Measurements from ENCODE around the gene EGR4. TPM values are rescaled to one million over a fixed set of nuclear protein-coding genes. Genes with fewer than 3 reads are reported as not detected.

The EGR4 gene
- total and polyA plus RNA-seq, 4 donors = 0.02 TPM; not detected in 3

- Histone ChIP-seq H3K36me3 (ENCODE audit: control insufficient read depth in 4 of 4, insufficient read depth in 3 of 4, low read depth in 1 of 4, low read length in 3 of 4) (peaks cover 7 to 48% (median 30%) of the 10 kb centered on the region in 4 donors), H3K9me3 (ENCODE audit: control insufficient read depth in 4 of 4, low read length in 3 of 4) (no peaks in the 10 kb centered on the region), H3K9ac (ENCODE audit: low read depth in 1 of 2, low read length in 2 of 2) (no peak overlapping the region), H3K4me1 (ENCODE audit: control insufficient read depth in 4 of 4, insufficient read depth in 4 of 4, low read length in 3 of 4) (no peaks in the 10 kb centered on the region), H3K27ac (ENCODE audit: low read depth in 1 of 2, low read length in 2 of 2) (no peak overlapping the region), H3K4me3 (ENCODE audit: low read depth in 1 of 3, low read length in 3 of 3) (no peak overlapping the region), H3K27me3 (ENCODE audit: control insufficient read depth in 4 of 4, insufficient read depth in 4 of 4, low read length in 3 of 4) (no peaks in the 10 kb centered on the region)
- DNase-seq (ENCODE audit: low spot score) = no peak
- TF ChIP-seq CTCF (IDR thresholded peaks at IDR 0.05; ENCODE audit: low read depth, low read length, missing input control) = no peak
- 96% methylated on average over 7 of the region's 7 CpGs for WGBS
Measured at GRCh38 chr2:73254343-73255006, 38.9 kb downstream of the EGR4 start.

- H3K36me3 ChIP-seq (ENCODE audit: control insufficient read depth in 4 of 4, insufficient read depth in 3 of 4, low read depth in 1 of 4, low read length in 3 of 4) = peaks cover 8 to 53% (median 34%) of the 10 kb centered on the region in 4 donors
- H3K27ac ChIP-seq (ENCODE audit: low read depth in 1 of 2, low read length in 2 of 2) = no peak overlapping the region
- no peak overlapping the region for H3K9ac ChIP-seq (ENCODE audit: low read depth in 1 of 2, low read length in 2 of 2)
- WGBS = 95% methylated on average over 3 of the region's 3 CpGs
- H3K4me1 ChIP-seq (ENCODE audit: control insufficient read depth in 4 of 4, insufficient read depth in 4 of 4, low read length in 3 of 4) = no peaks in the 10 kb centered on the region
- DNase-seq (ENCODE audit: low spot score) = no peak
- no peaks in the 10 kb centered on the region for H3K27me3 ChIP-seq (ENCODE audit: control insufficient read depth in 4 of 4, insufficient read depth in 4 of 4, low read length in 3 of 4)
- no peak for TF ChIP-seq HNF4G (IDR thresholded peaks at IDR 0.05)
- TF ChIP-seq, protein P1, sequence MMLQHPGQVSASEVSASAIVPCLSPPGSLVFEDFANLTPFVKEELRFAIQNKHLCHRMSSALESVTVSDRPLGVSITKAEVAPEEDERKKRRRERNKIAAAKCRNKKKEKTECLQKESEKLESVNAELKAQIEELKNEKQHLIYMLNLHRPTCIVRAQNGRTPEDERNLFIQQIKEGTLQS (IDR thresholded peaks at IDR 0.05) = no peak
- no peak for TF ChIP-seq MAX (IDR thresholded peaks at IDR 0.05)
- no peaks in the 10 kb centered on the region for H3K9me3 ChIP-seq (ENCODE audit: control insufficient read depth in 4 of 4, low read length in 3 of 4)
- no peak overlapping the region for H3K4me3 ChIP-seq (ENCODE audit: low read depth in 1 of 3, low read length in 3 of 3)
Measured at GRCh38 chr2:73253901-73254300, 39.4 kb downstream of the EGR4 start.

DNA sequence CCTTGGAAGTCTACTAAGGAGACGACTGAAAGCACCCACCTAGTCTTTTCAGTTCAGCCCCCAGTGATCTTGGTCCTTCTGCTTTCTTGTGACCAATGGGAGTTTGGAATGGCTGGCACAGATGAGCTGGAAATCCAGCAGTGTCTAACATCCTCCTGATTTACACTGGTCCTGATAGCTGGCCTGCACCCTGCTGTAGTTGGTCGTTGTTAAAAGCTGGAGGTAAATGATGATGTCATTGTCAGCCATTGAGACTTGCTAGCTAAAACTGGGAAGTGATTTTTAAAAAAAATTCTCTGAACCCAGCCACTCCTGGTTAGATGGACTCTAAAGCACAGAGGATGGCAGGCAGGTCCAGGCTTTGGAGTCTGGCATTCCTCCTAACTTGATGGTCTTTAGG is 39.9 kb downstream of the EGR4 start:
- peaks cover 9 to 58% (median 39%) of the 10 kb centered on the region in 4 donors for H3K36me3 ChIP-seq (ENCODE audit: control insufficient read depth in 4 of 4, insufficient read depth in 3 of 4, low read depth in 1 of 4, low read length in 3 of 4)
- no peaks in the 10 kb centered on the region for H3K4me1 ChIP-seq (ENCODE audit: control insufficient read depth in 4 of 4, insufficient read depth in 4 of 4, low read length in 3 of 4)
- no peaks in the 10 kb centered on the region for H3K9me3 ChIP-seq (ENCODE audit: control insufficient read depth in 4 of 4, low read length in 3 of 4)
- no peaks in the 10 kb centered on the region for H3K27me3 ChIP-seq (ENCODE audit: control insufficient read depth in 4 of 4, insufficient read depth in 4 of 4, low read length in 3 of 4)
- no peak for DNase-seq (ENCODE audit: low spot score)
- no peak overlapping the region for H3K27ac ChIP-seq (ENCODE audit: low read depth in 1 of 2, low read length in 2 of 2)
- no peak overlapping the region for H3K4me3 ChIP-seq (ENCODE audit: low read depth in 1 of 3, low read length in 3 of 3)
- 83% methylated on average over 2 of the region's 2 CpGs for WGBS
- TF ChIP-seq GABPA (IDR thresholded peaks at IDR 0.05 in 1 of 2, conservative IDR thresholded peaks at IDR 0.05 in 1 of 2) (no peak), HNF4G (IDR thresholded peaks at IDR 0.05) (no peak), MAX (IDR thresholded peaks at IDR 0.05) (no peak), SP1 (IDR thresholded peaks at IDR 0.05) (no peak), JUND (IDR thresholded peaks at IDR 0.05) (no peak)
- TF ChIP-seq, protein P2, sequence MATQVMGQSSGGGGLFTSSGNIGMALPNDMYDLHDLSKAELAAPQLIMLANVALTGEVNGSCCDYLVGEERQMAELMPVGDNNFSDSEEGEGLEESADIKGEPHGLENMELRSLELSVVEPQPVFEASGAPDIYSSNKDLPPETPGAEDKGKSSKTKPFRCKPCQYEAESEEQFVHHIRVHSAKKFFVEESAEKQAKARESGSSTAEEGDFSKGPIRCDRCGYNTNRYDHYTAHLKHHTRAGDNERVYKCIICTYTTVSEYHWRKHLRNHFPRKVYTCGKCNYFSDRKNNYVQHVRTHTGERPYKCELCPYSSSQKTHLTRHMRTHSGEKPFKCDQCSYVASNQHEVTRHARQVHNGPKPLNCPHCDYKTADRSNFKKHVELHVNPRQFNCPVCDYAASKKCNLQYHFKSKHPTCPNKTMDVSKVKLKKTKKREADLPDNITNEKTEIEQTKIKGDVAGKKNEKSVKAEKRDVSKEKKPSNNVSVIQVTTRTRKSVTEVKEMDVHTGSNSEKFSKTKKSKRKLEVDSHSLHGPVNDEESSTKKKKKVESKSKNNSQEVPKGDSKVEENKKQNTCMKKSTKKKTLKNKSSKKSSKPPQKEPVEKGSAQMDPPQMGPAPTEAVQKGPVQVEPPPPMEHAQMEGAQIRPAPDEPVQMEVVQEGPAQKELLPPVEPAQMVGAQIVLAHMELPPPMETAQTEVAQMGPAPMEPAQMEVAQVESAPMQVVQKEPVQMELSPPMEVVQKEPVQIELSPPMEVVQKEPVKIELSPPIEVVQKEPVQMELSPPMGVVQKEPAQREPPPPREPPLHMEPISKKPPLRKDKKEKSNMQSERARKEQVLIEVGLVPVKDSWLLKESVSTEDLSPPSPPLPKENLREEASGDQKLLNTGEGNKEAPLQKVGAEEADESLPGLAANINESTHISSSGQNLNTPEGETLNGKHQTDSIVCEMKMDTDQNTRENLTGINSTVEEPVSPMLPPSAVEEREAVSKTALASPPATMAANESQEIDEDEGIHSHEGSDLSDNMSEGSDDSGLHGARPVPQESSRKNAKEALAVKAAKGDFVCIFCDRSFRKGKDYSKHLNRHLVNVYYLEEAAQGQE (IDR thresholded peaks at IDR 0.05) = no peak
- H3K9ac ChIP-seq (ENCODE audit: low read depth in 1 of 2, low read length in 2 of 2) = no peak overlapping the region

Measured in liver (tissue), 9 donors.